Ammon's horn (tissue), 1 donor: ENCODE results near the gene RPS23.
"Not testable (repeated sequence)": the region's sequence is repeated elsewhere in the genome, so short reads cannot be mapped to it uniquely, and the experiment has no call there.

Source experiments
- DNase-seq: peaks from one replicate; pipeline ENCODE4 v3.0.0-alpha.2; 2016; ENCODE audit warnings: low spot score

Gene RPS23

DNA sequence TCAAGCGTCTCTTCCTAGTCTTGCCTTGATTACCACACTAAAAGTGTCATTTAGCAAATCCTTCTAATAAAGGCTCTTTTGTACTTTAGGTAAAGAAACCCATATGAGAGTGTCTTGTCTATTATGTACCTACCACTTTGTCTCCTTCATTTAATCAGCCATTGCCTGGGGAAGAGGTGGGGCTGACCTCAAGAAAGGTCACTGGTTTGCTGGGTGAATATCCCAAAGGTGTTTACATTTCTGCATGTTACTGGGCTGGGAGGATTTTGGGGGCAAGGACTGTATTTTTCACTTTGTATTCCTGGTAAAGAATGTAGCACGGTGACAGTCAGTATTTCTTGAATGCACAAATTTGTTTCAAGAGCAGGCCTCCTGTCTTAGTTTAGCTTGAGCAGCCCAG is 11.9 kb upstream of the RPS23 start:
- no peak for DNase-seq

GRCh38 chr5:82287625-82288024 is 9.5 kb upstream of the RPS23 start:
- DNase-seq, result peak; percentile 38

GRCh38 chr5:82285206-82285605 is 7.1 kb upstream of the RPS23 start:
- no peak for DNase-seq

DNA sequence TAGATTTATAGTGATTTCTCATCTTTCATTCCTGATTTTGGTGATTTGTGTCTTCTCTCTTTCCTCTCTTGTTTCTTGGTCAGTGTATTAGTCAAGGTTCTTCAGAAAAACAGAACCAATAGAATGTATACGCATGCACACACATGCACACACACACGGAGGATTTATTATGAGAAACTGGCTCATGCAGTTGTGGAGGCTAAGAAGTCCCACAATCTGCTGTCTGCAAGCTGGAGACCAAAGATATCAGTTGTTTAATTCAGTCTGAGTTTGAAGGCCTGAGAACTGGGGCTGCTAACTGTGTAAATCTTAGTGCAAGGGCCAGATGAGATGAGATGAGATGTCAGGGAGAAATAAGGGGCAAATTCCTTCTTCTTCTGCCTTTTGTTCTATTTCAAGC is 5.7 kb upstream of the RPS23 start:
- no peak for DNase-seq

DNA sequence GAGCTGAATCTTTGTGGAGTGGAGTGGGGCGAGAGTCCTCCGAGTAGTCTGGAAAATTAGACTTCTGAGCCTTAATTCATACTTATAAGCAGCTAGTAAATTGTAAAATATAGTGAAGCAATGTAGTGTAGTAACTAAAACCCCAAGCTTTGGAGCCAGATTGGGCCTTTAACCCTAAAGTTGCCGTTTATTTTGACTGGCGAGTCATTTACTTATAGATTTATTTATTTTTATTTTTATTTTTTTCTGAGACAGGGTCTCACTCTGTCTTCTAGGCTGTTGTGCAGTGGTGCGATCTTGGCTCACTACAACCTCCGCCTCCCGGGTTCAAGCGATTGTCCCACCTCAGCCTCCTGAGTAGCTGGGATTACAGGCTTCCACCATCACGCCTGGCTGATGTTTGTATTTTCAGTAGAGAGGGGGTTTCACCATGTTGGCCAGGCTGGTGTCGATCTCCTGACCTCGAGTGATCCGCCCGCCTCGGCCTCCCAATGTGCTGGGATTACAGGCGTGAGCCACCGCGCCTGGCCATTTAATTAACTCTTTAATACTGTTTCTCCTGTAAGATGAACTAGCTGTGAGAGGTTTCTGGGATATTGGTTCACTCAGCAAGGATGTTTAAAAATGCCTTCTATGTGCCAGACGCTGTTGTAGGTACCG is 687 bp upstream of the RPS23 start:
- no peak for DNase-seq

GRCh38 chr5:82277613-82277986 is 554 bp downstream of the RPS23 start:
- DNase-seq, result no peak

GRCh38 chr5:82276800-82277612 is 1.1 kb downstream of the RPS23 start:
- DNase-seq, result no peak

- no peak for DNase-seq
Observed at GRCh38 chr5:82275216-82275664, 2.9 kb downstream of the RPS23 start.

GRCh38 chr5:82274343-82275211 is 3.6 kb downstream of the RPS23 start:
- DNase-seq, result no peak

DNA sequence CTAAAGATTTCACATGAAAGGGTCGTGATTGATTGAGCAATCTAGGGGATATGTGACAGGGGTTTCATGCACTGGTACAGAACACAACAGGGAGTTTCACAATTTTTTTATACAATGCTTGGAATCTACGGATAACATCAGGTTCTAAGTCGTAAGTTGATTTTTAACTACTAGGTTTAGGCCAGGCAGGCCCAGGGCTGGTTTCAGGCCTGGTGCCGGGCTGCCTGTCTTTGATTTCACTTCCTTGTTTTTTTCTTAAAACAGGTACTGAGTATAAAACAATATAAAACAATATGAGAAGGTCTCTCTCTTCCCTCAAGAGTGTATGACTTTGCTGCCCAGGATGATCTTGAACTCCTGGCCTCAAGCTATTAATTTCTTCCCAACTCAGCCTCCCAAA is 4.7 kb downstream of the RPS23 start:
- not testable (repeated sequence) for DNase-seq

- DNase-seq, result not testable (repeated sequence)
Observed at GRCh38 chr5:82272571-82273356, 5.4 kb downstream of the RPS23 start.

DNA sequence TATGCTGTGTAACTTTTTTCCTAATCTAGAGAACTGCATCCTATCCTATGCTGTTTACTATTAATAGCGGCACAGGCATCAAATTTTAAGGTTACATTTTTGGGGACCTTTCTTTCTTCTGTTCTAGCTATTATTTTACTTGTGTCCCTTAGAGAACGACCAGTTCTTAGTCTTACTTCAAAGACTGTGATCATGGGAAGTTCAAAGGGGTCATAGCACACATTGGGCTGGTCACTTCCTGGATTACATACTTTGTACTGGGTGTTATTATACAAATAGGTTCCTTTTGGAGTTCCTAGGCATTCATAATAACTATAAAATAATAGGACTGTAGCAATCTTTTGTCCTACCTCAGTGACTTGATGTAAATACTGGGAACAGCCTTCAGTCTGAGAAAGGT is 8.8 kb downstream of the RPS23 start:
- DNase-seq, result not testable (repeated sequence)

DNA sequence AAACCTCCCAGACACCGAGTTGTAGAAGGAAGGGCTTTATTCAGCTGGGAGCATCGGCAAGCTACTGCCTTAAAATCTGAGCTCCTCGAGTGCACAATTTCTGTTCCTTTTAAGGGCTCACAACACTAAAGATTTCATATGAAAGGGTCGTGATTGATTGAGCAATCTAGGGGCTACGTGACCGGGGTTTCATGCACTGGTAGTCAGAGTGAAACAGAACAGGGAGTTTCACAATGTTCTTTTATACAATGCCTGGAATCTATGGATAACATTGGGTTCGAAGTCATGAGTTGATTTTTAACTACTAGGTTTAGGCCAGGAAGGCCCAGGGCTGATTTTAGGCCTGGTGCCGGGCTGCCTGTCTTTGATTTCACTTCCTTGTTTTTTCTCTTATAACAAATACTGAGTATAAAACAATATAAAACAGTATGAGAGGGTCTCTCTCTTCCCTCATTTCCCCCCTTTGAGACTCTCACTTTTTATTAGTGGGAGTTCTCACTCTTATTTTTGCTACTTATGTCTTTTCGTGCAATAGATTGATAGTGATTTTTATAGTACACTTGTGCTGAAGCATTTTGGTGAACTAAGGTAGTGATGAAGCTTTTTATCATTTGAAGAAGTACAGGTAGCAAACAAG is 10.7 kb downstream of the RPS23 start:
- DNase-seq, result not testable (repeated sequence)

DNA sequence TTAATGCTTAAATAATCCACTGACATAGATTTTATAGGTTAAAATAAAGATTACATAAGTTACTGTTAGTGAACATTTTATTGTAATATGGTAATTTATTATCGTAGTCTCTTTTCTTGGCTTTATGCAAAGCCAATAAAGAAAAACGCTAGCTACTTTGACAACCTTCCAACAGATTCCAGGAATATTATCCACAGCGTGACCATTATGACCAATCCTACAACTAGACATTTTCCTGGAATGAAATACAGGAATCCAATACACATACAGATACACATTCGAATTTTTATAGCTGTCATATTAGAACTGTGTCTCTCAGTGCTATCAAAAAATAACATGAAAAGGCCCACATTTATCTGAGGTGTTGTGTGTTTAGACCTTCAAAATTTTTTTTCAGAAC is 13.1 kb downstream of the RPS23 start:
- no peak for DNase-seq

GRCh38 chr5:82259172-82259800 is 18.9 kb downstream of the RPS23 start:
- peak; percentile 13 for DNase-seq

DNA sequence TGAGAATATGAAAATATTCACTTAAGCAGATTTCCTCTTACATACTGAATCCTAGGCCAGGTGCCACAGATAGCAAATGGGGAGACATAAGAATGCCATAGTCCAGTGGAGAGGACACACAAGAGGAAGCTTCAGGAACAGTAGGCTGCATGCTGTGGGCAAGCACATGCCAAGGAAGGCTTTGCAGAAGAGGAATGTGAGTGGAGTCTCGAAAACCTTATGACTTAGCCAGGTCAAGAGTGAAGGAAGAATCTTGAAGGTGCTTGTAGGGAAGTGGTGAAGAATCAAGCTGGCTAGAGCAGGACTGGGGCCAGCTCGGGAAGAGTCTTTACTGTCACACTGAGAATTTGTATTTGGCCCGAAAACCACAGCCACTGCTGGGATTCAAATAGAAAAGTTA is 20.4 kb downstream of the RPS23 start:
- no peak for DNase-seq

GRCh38 chr5:82257247-82257646 is 20.9 kb downstream of the RPS23 start:
- no peak for DNase-seq

- no peak for DNase-seq
Observed at GRCh38 chr5:82255844-82256243, 22.3 kb downstream of the RPS23 start.

DNA sequence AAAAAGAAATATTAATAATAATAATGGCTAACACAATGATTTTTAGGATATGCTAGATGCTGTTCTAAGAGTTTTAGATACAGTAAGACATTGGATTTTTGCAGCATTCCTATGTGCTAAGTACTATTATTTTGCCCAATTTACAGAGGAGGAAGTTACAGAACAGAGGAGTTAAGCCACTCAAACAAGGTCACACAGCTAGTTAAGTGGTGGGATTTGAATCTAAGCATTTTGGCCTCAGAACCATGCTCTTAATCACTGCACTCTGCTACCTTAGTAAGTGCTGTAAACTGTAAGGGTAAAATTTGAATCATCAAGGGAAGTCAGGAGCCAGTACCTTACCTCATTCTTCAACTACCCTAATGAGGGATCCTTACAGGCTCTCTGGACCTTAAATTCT is 25.4 kb downstream of the RPS23 start:
- no peak for DNase-seq

- no peak for DNase-seq
Observed at GRCh38 chr5:82246960-82247574, 31.1 kb downstream of the RPS23 start.
